Tibial artery (tissue), 4 donors: ENCODE data around the gene CCDC71.

Source experiments
- DNase-seq, 2 donors: peaks; one replicate each; pipeline ENCODE4 v3.0.0-alpha.2; 2019
- H3K27ac ChIP-seq, 2 donors: fragments of 200-600 bp; sonication (generic) in 1 of 2; 1 replicate in 1 of 2; 2 replicates in 1 of 2; pipeline ENCODE4 v1.5.1; 2018 to 2019; ENCODE audit warnings: mild to moderate bottlenecking in 1 of 2
- H3K27me3 ChIP-seq, 2 donors: fragments of 200-600 bp; sonication (generic) in 1 of 2; one replicate each; pipeline versions ENCODE4 v1.5.1 to v1.6.0; 2016 to 2019
- H3K36me3 ChIP-seq, 3 donors: fragments of 200-600 bp; sonication (generic) in 2 of 3; one replicate each; pipeline ENCODE4 v1.5.1; 2016 to 2019; ENCODE audit warnings: mild to moderate bottlenecking in 2 of 3
- H3K4me1 ChIP-seq, 4 donors: fragments of 200-600 bp; sonication (generic) in 2 of 4; 1 replicate in 3 of 4; 2 replicates in 1 of 4; pipeline ENCODE4 v1.5.1; 2016 to 2019
- H3K4me3 ChIP-seq, 2 donors: fragments of 200-600 bp; sonication (generic) in 1 of 2; 1 replicate in 1 of 2; 2 replicates in 1 of 2; pipeline ENCODE4 v1.5.1; 2018 to 2019; ENCODE audit warnings: mild to moderate bottlenecking in 2 of 2
- H3K9me3 ChIP-seq, 3 donors: fragments of 200-600 bp; sonication (generic) in 1 of 3; one replicate each; pipeline ENCODE4 v1.5.1; 2016 to 2019
- CTCF ChIP-seq, 2 experiments: fragments of 200-600 bp in 1 of 2; fragments of 450-650 bp in 1 of 2; IDR thresholded peaks; one replicate each; pipeline ENCODE4 v1.5.1; 2017 to 2019; ENCODE audit warnings: antibody characterized with exemption in 2 of 2, mild to moderate bottlenecking in 1 of 2, moderate library complexity in 1 of 2
- intact Hi-C: fragments of 100-400 bp; cut with DNase I; formaldehyde crosslinking; loops from one replicate; pipeline ENCODE4 v1.15.0; 2023; ENCODE audit warnings: low total_unique reads

The CCDC71 gene

GRCh38 chr3:49124991-49125670, 41.0 kb downstream of the CCDC71 start:
- DNase-seq: no peak
- intact Hi-C loops: no loop called here
- Histone ChIP-seq H3K36me3 (peaks cover 76 to 92% (median 87%) of the 10 kb centered on the region in 3 donors), H3K27me3 (no peaks in the 10 kb centered on the region), H3K27ac (no peak overlapping the region), H3K4me1 (peaks cover 0 to 17% (median 7%) of the 10 kb centered on the region in 4 donors), H3K4me3 (no peak overlapping the region), H3K9me3 (no peaks in the 10 kb centered on the region)
- no peak for TF ChIP-seq CTCF (IDR thresholded peaks at IDR 0.05)

DNA sequence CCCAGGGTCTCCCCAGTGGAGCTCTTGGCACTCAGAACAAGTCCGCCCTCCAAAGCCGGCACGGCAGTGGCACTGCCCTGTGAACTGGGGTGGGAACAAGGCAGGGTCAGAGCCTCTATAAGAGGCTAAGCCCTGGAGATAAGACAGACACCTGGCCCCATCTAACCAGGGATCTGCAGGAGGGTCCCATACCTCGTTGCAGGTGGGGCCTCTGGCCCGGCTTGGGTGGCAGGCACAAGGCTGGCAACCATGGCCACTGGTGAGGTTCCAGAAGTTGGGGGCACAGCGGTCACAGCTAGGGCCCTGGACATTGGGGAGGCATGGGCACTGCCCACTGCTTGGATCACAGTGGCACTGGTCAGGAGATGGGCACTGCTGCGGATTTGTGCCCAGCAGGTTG, 41.9 kb downstream of the CCDC71 start:
- peaks cover 69 to 82% (median 78%) of the 10 kb centered on the region in 3 donors for H3K36me3 ChIP-seq
- H3K4me1 ChIP-seq: peaks cover 4 to 18% (median 10%) of the 10 kb centered on the region in 4 donors
- H3K27me3 ChIP-seq: no peaks in the 10 kb centered on the region
- intact Hi-C loops: no loop called here
- TF ChIP-seq CTCF (IDR thresholded peaks at IDR 0.05): no peak
- no peaks in the 10 kb centered on the region for H3K9me3 ChIP-seq
- H3K4me3 ChIP-seq: no peak overlapping the region
- no peak overlapping the region for H3K27ac ChIP-seq
- no peak for DNase-seq

DNA sequence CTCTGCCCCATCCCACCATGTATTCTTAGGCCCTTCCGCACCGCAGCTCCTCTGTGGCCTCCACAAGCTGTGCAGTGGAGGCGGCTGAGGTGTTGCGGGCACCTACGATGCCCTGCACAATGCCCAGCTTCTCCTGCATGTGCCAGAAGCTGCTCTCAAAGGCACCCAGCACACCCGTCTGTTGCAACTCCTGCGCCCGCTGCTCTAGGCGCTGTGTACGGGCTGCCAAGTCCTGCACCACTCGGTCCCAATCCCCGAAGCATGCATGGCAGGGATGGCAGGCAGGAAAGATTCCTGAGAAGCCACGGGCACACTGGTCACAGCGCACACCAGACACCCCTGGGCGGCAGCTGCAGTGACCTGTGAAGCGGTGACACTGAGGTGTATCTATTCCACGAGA, 42.4 kb downstream of the CCDC71 start:
- H3K36me3 ChIP-seq: peaks cover 64 to 81% (median 77%) of the 10 kb centered on the region in 3 donors
- H3K9me3 ChIP-seq: no peaks in the 10 kb centered on the region
- H3K27ac ChIP-seq: no peak overlapping the region
- no peak overlapping the region for H3K4me3 ChIP-seq
- TF ChIP-seq CTCF (IDR thresholded peaks at IDR 0.05): no peak
- peaks cover 5 to 22% (median 14%) of the 10 kb centered on the region in 4 donors for H3K4me1 ChIP-seq
- H3K27me3 ChIP-seq: no peaks in the 10 kb centered on the region
- intact Hi-C loops: no loop called here
- no peak for DNase-seq

GRCh38 chr3:49122886-49123545, 43.1 kb downstream of the CCDC71 start:
- Histone ChIP-seq H3K36me3 (peaks cover 64 to 81% (median 77%) of the 10 kb centered on the region in 3 donors), H3K27me3 (no peaks in the 10 kb centered on the region), H3K9me3 (no peaks in the 10 kb centered on the region), H3K27ac (no peak overlapping the region), H3K4me1 (peaks cover 5 to 26% (median 20%) of the 10 kb centered on the region in 4 donors), H3K4me3 (no peak overlapping the region)
- no peak for DNase-seq
- intact Hi-C loops: no loop called here
- TF ChIP-seq CTCF (IDR thresholded peaks at IDR 0.05): no peak

DNA sequence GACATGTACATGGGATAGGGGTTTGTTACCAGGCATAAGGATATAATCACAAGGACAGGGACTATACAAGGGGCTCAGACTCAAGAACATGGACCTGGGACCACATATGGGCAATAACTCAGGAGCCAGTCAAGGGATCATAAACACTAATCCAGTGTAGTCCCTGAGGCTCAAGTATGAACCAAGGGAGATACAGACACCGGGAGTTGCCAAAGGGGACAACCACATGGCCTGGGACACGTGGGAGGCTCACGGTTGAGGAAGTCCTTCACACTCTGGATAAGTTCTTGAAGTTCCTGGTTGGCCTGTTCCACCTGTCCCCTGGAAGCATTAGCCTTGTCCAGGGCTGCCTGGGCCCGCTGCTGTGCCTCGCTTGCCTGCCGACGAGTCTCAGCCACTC, 43.7 kb downstream of the CCDC71 start:
- H3K4me1 ChIP-seq: peaks cover 5 to 26% (median 20%) of the 10 kb centered on the region in 4 donors
- no peak for DNase-seq
- H3K4me3 ChIP-seq: no peak overlapping the region
- H3K27me3 ChIP-seq: no peaks in the 10 kb centered on the region
- peaks cover 65 to 81% (median 80%) of the 10 kb centered on the region in 3 donors for H3K36me3 ChIP-seq
- no peaks in the 10 kb centered on the region for H3K9me3 ChIP-seq
- TF ChIP-seq CTCF (IDR thresholded peaks at IDR 0.05): no peak
- no peak overlapping the region for H3K27ac ChIP-seq
- intact Hi-C loops: no loop called here
